ENCODE results near the gene GATAD1.

DNA sequence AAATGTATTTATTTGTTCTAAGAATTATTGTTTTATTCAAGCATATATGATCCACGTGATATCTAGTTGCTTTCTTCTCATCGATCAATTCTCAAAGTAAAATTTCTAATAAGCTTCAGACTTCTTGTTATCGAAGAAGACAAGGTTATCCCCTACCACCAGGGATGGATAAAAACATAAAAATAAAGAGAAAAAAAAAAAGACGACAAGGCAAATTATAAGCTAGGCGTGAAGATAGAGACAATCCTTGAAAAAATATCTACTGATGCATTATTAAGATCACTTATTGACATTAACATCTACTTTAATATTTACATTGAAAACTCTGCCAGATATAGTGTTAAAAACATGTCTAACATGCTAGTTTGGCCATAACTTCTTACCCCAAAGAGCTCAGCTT, 61.7 kb downstream of the GATAD1 start:
- TF ChIP-seq, protein P1, sequence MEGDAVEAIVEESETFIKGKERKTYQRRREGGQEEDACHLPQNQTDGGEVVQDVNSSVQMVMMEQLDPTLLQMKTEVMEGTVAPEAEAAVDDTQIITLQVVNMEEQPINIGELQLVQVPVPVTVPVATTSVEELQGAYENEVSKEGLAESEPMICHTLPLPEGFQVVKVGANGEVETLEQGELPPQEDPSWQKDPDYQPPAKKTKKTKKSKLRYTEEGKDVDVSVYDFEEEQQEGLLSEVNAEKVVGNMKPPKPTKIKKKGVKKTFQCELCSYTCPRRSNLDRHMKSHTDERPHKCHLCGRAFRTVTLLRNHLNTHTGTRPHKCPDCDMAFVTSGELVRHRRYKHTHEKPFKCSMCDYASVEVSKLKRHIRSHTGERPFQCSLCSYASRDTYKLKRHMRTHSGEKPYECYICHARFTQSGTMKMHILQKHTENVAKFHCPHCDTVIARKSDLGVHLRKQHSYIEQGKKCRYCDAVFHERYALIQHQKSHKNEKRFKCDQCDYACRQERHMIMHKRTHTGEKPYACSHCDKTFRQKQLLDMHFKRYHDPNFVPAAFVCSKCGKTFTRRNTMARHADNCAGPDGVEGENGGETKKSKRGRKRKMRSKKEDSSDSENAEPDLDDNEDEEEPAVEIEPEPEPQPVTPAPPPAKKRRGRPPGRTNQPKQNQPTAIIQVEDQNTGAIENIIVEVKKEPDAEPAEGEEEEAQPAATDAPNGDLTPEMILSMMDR (IDR thresholded peaks at IDR 0.05; ENCODE audit: insufficient read depth, low read length) = no peak
- TF ChIP-seq GABPA (IDR thresholded peaks at IDR 0.05; ENCODE audit: low read depth) = no peak
